ENCODE measurements around the gene CDK19.

CDK19 gene

DNA sequence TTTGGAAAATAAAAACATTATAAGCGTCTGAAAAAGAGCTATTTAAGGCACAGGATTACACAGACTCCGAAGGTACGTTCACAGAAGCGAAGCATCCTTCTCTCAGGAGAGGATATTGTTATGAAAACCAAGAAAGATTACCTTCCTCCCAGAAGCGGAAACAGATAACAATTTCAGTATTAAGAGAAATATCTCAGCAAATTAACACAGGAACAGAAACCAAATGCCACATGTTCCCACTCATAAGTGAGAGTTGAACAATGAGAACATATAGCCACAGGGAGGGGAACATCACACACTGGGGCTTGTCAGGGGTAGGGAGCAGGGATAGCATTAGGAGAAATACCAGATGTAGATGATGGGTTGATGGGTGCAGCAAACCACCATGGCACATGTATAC is 109.7 kb downstream of the CDK19 start:
- TF ChIP-seq, protein P1, sequence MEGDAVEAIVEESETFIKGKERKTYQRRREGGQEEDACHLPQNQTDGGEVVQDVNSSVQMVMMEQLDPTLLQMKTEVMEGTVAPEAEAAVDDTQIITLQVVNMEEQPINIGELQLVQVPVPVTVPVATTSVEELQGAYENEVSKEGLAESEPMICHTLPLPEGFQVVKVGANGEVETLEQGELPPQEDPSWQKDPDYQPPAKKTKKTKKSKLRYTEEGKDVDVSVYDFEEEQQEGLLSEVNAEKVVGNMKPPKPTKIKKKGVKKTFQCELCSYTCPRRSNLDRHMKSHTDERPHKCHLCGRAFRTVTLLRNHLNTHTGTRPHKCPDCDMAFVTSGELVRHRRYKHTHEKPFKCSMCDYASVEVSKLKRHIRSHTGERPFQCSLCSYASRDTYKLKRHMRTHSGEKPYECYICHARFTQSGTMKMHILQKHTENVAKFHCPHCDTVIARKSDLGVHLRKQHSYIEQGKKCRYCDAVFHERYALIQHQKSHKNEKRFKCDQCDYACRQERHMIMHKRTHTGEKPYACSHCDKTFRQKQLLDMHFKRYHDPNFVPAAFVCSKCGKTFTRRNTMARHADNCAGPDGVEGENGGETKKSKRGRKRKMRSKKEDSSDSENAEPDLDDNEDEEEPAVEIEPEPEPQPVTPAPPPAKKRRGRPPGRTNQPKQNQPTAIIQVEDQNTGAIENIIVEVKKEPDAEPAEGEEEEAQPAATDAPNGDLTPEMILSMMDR (IDR thresholded peaks at IDR 0.05; ENCODE audit: borderline replicate concordance, insufficient read depth, low read depth, low read length) = no peak
- H3K4me3 ChIP-seq (ENCODE audit: low read depth, low read length) = no peak overlapping the region

DNA sequence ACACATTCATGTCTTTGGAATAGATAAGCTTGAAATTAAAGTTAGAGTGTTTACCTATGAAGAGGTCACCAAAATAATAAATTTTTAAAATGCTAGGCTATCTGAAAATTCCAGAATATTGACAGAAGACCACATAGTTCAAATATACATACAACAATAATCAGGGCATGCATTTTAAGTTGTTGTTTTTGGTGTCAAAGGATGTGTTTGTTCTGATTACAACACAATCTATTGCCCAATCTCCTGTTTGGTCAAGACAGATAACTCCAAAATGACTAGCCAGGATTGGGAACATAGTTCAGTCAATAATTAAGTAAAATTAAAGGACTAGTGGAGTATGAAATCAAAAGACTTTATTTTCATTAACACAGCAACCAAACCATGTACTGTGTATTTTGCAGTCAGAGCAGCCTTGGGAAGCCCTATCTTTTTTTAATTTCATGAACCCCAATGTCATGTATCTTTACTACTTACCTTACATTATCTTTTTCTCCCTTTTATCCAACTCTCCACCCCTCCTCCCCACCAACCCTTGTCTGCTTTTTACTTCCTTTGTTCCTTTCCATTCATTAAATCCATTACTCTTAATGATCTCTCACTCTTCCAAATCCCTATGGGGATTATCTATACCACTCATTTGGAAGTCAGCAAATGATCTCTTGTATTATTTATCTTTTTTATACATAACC is 111.2 kb downstream of the CDK19 start:
- TF ChIP-seq, protein P1 (IDR thresholded peaks at IDR 0.05; ENCODE audit: borderline replicate concordance, insufficient read depth, low read depth, low read length) = no peak
- H3K4me3 ChIP-seq (ENCODE audit: low read depth, low read length) = no peak overlapping the region

DNA sequence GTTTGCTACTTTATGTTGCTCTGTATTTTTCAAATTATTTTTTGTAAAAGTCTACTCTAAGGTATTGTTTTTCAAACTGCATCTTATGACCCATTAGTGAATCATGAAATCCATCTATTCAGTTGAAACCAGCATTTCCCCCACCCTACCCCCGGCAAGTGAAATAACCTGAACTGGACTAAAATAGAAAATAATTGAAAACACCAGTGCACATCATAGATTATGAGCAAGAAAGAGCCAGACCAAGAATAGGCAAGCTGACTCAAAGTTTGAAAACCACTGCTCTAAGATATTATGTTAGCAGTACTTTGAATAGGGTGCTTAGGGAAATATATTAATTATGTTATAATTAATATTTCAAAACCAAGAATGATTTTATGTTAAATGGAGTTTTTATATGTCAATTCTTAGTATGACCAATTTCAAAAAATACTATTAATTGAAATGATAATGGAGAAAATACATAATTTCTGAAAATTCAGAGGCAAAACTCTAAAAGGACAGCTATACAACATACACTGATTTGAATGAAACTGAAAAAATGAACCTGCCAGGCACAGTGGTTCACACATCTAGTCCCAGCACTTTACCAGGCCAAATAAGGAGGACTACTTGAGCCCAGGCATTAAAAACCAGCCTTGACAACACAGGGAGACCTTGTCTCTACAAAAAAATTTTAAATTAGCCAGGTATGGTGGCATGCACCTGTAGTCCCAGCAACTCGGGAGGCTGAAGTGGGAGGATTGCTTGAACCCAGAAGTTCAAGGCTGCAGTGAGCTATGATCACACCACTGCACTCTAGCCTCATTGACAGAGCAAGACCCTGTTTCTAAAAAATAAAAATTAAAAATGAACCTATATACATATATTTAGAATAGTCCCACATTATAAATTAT is 112.0 kb downstream of the CDK19 start:
- H3K4me3 ChIP-seq (ENCODE audit: low read depth, low read length) = no peak overlapping the region
- TF ChIP-seq, protein P1 (IDR thresholded peaks at IDR 0.05; ENCODE audit: borderline replicate concordance, insufficient read depth, low read depth, low read length) = no peak

DNA sequence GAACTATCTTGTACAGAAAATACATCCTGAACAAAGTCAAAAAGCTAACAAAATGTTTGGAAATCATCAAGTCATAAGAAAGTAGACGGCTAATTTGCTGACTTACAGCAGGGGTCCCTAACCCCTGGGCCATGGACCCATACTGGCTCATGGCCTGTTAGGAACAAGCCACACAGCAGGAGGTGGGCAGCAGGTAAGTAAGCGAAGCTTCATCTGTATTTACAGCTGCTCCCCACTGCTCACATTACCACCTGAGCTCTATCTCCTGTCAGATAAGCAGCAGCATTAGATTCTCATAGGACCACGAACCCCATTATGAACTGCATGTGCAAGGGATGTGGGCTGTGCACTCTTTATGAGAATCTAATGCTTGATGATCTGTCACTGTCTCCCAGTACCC is 115.5 kb downstream of the CDK19 start:
- H3K4me3 ChIP-seq (ENCODE audit: low read depth, low read length) = no peak overlapping the region
- TF ChIP-seq, protein P1 (IDR thresholded peaks at IDR 0.05; ENCODE audit: borderline replicate concordance, insufficient read depth, low read depth, low read length) = no peak

DNA sequence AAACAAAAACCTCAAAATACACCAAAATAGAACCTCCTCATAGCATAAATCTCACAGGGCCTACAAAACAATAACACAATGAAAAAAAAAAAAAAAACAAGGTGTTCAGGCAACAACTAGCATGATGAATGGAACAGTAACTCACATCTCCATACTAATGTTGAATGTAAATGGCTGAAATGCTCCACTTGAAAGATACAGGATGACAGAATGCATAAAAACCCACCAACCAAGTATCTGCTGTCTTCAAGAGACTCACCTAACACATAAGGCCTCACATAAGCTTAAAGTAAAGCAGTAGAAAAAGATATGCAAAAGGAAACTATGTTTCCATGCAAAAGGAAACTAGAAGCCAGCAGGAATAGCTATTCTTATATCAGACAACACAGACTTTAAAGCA is 121.3 kb downstream of the CDK19 start:
- no peak overlapping the region for H3K4me3 ChIP-seq (ENCODE audit: low read depth, low read length)
- TF ChIP-seq, protein P1 (IDR thresholded peaks at IDR 0.05; ENCODE audit: borderline replicate concordance, insufficient read depth, low read depth, low read length) = no peak

DNA sequence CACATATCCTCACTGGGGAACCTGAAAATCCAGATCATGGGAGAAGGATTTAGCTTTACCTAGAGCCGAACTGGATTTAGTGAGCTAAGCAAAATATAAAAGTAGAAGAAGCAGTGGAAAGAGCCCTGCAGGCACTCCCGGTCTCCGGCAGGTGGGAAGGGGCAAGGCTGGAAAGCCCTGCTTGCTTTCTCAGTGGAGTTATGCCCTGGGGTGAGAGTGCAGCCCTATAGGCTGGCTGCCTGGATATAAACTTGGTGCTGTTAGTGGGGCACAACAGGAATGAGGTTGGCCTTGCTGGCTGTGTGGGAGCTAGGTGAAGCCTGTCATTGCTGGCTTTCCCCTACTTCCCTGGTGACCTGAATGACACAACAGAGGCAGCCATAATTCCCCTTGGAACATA is 122.0 kb downstream of the CDK19 start:
- H3K4me3 ChIP-seq (ENCODE audit: low read depth, low read length) = no peak overlapping the region
- TF ChIP-seq, protein P1 (IDR thresholded peaks at IDR 0.05; ENCODE audit: borderline replicate concordance, insufficient read depth, low read depth, low read length) = no peak
